ENCODE data around the gene NCS1.
A peak's percentile ranks its signal among the peaks of the same experiment; 100 is the strongest.

NCS1 gene

DNA sequence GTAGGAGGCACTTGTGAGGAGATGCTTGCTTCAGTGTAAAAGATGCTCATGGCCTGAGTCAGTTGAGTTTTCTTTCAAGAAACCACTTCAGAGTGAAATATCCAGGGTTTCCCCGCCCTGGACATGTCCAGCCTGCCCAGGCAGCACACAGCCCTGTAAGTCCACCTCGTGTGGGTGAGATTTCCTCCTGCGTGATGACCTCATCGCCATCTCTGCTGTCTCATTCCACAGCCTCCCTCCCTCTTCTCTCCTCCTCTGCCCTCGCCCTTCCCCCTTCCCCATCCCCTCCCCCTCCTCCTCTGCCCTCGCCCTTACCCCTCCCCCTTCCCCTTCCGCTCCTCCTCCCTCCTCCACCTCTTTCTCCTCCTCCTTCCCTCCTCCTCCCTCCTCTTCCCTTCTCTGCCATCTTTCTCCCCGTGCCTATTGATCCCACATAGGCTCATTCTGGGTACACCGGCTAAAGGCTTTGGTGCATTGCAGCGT lies 34.0 kb upstream of the NCS1 start:
- intact Hi-C loops (cut with DNase I; ENCODE audit: low total_unique reads), result no loop called here
- no peak overlapping the region for H3K4me3 ChIP-seq
- TF ChIP-seq, protein P1, sequence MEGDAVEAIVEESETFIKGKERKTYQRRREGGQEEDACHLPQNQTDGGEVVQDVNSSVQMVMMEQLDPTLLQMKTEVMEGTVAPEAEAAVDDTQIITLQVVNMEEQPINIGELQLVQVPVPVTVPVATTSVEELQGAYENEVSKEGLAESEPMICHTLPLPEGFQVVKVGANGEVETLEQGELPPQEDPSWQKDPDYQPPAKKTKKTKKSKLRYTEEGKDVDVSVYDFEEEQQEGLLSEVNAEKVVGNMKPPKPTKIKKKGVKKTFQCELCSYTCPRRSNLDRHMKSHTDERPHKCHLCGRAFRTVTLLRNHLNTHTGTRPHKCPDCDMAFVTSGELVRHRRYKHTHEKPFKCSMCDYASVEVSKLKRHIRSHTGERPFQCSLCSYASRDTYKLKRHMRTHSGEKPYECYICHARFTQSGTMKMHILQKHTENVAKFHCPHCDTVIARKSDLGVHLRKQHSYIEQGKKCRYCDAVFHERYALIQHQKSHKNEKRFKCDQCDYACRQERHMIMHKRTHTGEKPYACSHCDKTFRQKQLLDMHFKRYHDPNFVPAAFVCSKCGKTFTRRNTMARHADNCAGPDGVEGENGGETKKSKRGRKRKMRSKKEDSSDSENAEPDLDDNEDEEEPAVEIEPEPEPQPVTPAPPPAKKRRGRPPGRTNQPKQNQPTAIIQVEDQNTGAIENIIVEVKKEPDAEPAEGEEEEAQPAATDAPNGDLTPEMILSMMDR (IDR thresholded peaks at IDR 0.05), result no peak
- H3K27me3 ChIP-seq, result no peaks in the 10 kb centered on the region
- H3K4me1 ChIP-seq, result peaks cover 0 to 29% (median 14%) of the 10 kb centered on the region in 4 donors
- peak in 1 of 2 donors; percentile 71 for DNase-seq
- peaks cover 0 to 36% (median 29%) of the 10 kb centered on the region in 3 donors for H3K36me3 ChIP-seq
- no peaks in the 10 kb centered on the region for H3K9me3 ChIP-seq
- peak overlapping the region; percentile 29 to 46 for H3K27ac ChIP-seq

DNA sequence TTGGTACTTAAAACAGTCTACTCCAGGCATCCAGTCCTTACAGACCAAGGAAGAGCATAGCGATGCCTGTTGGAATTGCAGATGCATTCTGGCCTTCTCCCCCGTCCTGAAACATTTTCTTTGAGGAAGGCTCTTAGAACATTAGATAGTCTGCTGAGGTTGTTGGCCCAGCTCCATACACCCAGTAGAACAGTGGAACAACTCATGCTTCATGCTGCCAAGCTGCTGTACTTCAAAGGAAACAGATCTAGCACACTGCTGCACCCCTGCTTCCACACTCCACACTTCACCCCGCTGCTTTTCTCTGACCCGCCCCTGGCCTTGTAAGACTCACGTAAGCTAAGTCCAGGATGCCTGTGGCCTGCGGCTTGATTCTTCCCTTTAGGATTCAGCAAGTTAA lies 33.4 kb upstream of the NCS1 start:
- H3K4me3 ChIP-seq, result no peak overlapping the region
- DNase-seq, result peak; percentile 79 to 82
- H3K27me3 ChIP-seq, result no peaks in the 10 kb centered on the region
- intact Hi-C loops (cut with DNase I; ENCODE audit: low total_unique reads), result no loop called here
- no peaks in the 10 kb centered on the region for H3K9me3 ChIP-seq
- TF ChIP-seq, protein P1 (IDR thresholded peaks at IDR 0.05), result no peak
- H3K4me1 ChIP-seq, result peaks cover 0 to 30% (median 15%) of the 10 kb centered on the region in 4 donors
- peaks cover 0 to 30% (median 25%) of the 10 kb centered on the region in 3 donors for H3K36me3 ChIP-seq
- peak overlapping the region; percentile 42 to 46 for H3K27ac ChIP-seq

DNA sequence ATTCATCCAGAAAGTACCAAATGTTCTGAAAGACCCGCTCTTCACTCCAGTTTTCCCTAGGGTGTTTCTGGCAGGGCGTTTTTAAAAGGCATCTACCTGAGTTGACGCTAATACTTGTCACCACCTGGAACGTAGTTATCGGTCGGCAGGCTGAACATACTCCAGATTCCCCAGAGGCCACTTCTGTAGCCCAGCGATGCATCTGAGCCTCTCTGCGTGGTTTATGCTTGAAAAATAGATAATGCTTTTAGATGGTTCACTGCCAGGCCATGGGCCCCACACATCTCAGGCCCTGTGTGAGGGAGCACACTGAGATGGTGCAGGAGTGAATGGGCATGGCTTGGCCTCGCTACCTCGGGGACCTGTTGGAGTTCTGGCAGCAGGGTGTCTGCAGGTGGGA lies 33.0 kb upstream of the NCS1 start:
- no peak for DNase-seq
- peak overlapping the region; percentile 42 to 46 for H3K27ac ChIP-seq

DNA sequence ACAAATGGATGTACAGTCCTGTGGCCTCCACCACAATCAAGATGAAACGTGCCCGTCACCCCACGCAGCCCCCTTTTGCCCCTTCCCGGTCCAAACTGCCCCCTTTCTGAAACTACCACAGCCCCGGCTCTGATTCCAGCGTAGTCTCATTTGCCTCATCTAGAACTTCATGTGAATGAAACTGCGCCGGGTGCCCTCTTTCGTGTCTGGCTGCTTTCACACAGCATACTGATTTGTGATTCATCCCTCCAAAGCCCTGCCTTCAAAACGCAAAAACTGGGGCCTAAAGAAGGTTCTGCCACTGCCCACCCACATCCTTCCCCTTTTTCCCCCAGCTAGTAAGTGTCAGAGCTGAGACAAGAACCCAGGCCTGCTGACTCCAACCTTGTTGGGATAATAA lies 31.5 kb upstream of the NCS1 start:
- no peak for DNase-seq
- H3K27me3 ChIP-seq, result no peaks in the 10 kb centered on the region
- peaks cover 0 to 15% (median 8%) of the 10 kb centered on the region in 3 donors for H3K36me3 ChIP-seq
- no peak overlapping the region for H3K27ac ChIP-seq
- H3K9me3 ChIP-seq, result no peaks in the 10 kb centered on the region
- intact Hi-C loops (cut with DNase I; ENCODE audit: low total_unique reads), result no loop called here
- TF ChIP-seq, protein P1 (IDR thresholded peaks at IDR 0.05), result no peak
- no peak overlapping the region for H3K4me3 ChIP-seq
- H3K4me1 ChIP-seq, result peaks cover 0 to 44% (median 26%) of the 10 kb centered on the region in 4 donors

More for the DNA sequence above, 33.0 kb upstream of the NCS1 start:
- TF ChIP-seq, protein P1 (IDR thresholded peaks at IDR 0.05), result no peak
- Histone ChIP-seq H3K36me3 (peaks cover 0 to 25% (median 21%) of the 10 kb centered on the region in 3 donors), H3K4me1 (peaks cover 0 to 35% (median 18%) of the 10 kb centered on the region in 4 donors), H3K9me3 (no peaks in the 10 kb centered on the region), H3K27me3 (no peaks in the 10 kb centered on the region), H3K4me3 (no peak overlapping the region)
- intact Hi-C loops (cut with DNase I; ENCODE audit: low total_unique reads), result no loop called here

DNA sequence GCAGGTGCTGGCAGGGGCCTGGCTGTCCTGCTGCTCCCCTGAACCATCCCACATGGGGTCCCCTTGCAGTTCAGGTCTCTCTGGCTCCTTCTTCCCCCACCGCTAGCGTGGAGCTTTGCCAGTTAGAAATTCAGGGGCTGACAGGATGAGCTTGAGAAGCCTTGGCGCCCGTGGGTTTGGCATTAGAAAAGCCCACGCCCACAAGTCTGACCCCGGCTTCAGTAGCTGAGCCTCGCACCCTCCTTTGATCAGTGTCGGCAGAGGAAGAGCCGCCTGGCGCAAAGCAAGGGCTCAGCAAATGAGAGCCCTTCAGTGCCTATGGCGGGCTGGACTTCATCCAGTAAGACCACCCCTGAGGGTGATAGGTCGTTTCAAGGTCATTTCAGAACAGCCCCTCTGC lies 30.1 kb upstream of the NCS1 start:
- DNase-seq, result no peak
- TF ChIP-seq, protein P1 (IDR thresholded peaks at IDR 0.05), result no peak
- Histone ChIP-seq H3K4me3 (no peak overlapping the region), H3K27ac (no peak overlapping the region), H3K27me3 (no peaks in the 10 kb centered on the region), H3K36me3 (peaks cover 0 to 2% (median 1%) of the 10 kb centered on the region in 3 donors), H3K4me1 (peaks cover 0 to 44% (median 26%) of the 10 kb centered on the region in 4 donors), H3K9me3 (no peaks in the 10 kb centered on the region)
- intact Hi-C loops (cut with DNase I; ENCODE audit: low total_unique reads), result no loop called here

DNA sequence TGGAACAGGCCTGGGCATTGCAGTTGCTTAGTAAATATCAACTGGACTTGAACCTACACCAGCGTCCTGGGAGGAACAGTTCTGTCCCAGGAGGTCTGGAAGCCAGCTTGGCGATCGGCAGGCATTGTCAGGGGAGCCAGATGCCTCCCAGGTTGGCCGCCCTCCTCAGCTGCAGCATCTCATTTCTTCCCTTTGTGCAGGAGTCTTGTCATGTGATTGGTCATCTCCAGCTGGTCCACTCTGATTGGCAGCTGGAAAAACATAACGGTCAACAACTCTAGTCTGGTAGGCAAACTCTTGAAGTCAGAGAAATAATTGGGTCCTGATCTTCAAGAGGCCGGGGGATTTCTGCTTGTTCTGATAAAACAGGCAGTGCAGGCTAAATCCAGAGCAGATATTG lies 29.6 kb upstream of the NCS1 start:
- intact Hi-C loops (cut with DNase I; ENCODE audit: low total_unique reads), result no loop called here
- Histone ChIP-seq H3K36me3 (no peaks in the 10 kb centered on the region), H3K4me3 (no peak overlapping the region), H3K4me1 (peaks cover 0 to 43% (median 26%) of the 10 kb centered on the region in 4 donors), H3K9me3 (no peaks in the 10 kb centered on the region), H3K27ac (no peak overlapping the region), H3K27me3 (no peaks in the 10 kb centered on the region)
- TF ChIP-seq, protein P1 (IDR thresholded peaks at IDR 0.05), result no peak
- DNase-seq, result no peak

Measured in tibial artery (tissue), 4 donors.